Measurements from ENCODE around the gene KIAA0930.

Gene KIAA0930

DNA sequence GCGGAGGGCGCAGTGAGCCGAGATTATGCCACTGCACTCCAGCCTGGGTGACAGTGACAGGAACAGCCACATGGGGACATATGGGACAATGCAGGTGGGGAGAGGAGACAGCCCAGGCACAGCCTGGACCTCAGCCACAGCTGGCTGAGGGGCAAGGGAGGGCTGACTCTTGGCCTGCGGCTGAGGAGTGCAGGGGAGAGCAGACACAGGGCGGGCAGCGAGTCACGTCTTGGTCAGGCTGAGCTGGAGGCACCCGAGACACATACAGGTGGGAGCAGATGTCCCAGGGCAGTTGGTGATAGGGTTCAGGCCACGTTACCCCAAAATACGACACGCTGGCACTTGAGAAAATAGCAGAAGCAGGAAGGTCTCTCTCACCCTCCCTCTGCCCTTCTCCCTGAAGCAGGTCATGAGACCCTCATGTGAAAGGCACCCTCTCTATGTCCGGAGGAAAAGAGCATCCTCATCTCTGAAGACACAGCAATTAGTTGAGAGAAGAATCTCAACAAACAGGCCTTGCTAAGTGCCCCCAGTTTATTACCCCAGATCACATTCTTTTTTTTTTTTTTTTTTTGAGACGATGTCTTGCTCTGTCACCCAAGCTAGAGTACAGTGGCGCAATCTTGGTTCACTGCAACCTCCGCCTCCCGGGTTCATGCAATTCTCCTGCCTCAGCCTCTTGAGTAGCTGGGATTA is 10.5 kb downstream of the KIAA0930 start:
- no peak for DNase-seq (ENCODE audit: low read depth, low spot score)
- TF ChIP-seq, protein P1, sequence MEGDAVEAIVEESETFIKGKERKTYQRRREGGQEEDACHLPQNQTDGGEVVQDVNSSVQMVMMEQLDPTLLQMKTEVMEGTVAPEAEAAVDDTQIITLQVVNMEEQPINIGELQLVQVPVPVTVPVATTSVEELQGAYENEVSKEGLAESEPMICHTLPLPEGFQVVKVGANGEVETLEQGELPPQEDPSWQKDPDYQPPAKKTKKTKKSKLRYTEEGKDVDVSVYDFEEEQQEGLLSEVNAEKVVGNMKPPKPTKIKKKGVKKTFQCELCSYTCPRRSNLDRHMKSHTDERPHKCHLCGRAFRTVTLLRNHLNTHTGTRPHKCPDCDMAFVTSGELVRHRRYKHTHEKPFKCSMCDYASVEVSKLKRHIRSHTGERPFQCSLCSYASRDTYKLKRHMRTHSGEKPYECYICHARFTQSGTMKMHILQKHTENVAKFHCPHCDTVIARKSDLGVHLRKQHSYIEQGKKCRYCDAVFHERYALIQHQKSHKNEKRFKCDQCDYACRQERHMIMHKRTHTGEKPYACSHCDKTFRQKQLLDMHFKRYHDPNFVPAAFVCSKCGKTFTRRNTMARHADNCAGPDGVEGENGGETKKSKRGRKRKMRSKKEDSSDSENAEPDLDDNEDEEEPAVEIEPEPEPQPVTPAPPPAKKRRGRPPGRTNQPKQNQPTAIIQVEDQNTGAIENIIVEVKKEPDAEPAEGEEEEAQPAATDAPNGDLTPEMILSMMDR (IDR thresholded peaks at IDR 0.05; ENCODE audit: low read depth, low read length), result no peak
- in situ Hi-C loops (cut with HindIII; ENCODE audit: low sequenced_read_pairs), result no loop called here
- no peak overlapping the region for H3K4me3 ChIP-seq (ENCODE audit: low read depth, low read length)

DNA sequence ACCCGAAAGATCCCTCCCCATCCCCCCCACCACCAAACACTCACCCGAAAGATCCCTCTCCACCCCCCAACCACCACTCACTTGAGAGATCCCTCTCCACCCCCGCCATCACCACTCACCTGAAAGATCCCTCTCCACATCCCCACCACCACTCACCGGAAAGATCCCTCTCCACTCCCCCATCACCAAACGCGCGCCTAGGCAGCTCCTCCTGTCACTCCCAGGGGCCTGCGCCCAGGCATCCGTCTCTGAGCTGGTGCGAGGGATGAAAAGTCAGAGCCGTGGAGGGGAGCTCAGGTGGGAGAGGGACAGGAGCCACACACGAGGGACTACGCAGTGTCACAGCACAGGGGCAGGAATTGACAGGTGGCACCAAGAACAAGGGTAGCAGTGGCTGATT is 11.5 kb downstream of the KIAA0930 start:
- H3K4me3 ChIP-seq (ENCODE audit: low read depth, low read length), result no peak overlapping the region
- TF ChIP-seq, protein P1 (IDR thresholded peaks at IDR 0.05; ENCODE audit: low read depth, low read length), result no peak
- DNase-seq (ENCODE audit: low read depth, low spot score), result no peak
- in situ Hi-C loops (cut with HindIII; ENCODE audit: low sequenced_read_pairs), result no loop called here

DNA sequence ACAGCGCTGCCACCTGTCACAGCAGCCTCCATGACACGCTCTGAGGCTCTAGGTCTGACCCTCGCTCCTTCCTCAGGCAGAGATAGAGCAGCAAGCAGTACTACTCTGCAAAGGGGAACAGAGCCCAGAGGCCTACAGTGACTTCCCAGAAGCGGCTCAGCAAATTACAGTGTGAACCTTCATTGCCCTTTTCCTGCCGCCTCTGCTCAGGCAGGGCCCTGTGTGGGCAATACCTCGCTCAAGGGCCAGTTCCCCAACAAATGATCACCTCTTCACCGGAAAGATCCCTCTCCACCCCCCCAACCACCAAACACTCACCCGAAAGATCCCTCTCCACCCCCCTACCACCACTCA is 12.3 kb downstream of the KIAA0930 start:
- TF ChIP-seq, protein P1 (IDR thresholded peaks at IDR 0.05; ENCODE audit: low read depth, low read length), result no peak
- H3K4me3 ChIP-seq (ENCODE audit: low read depth, low read length), result no peak overlapping the region
- in situ Hi-C loops (cut with HindIII; ENCODE audit: low sequenced_read_pairs), result no loop called here
- DNase-seq (ENCODE audit: low read depth, low spot score), result no peak

DNA sequence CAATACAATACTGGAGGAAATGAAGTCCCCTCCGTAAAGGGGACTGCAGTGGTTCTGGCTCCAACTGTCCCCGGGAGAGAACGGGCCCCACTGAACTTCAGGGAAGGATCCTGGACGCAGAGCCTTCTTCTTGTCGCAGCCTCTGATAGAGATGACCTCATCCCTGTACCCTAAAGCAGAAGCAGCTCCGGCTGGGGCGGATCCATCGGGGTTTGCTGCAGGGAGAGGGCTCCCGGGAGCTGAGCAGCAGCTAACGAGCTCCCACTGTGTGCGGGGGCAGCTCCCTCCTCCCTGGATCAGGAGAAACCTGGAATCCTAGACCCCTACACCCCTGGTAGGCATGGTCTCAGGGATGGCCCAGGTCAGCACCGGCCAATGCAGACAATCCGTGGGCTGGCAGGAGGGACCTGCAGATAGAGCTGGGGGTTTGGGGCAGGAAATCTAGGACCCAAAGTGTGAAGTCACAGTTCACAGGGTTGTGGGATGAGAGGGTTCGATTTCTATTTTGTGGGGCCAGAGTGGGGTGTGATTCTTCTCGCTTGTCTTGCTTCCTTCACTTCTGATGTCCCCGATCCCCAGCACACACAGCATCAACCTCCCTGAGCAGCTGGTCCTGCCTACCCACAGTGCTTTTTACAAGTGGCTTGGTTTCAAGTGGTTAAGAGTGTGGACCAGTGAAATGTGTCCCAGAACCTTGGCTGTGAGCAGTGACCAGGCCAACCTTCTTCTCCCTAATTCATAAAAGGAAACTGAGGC is 12.9 kb downstream of the KIAA0930 start:
- in situ Hi-C loops (cut with HindIII; ENCODE audit: low sequenced_read_pairs), result no loop called here
- TF ChIP-seq, protein P1 (IDR thresholded peaks at IDR 0.05; ENCODE audit: low read depth, low read length), result no peak
- DNase-seq (ENCODE audit: low read depth, low spot score), result no peak
- H3K4me3 ChIP-seq (ENCODE audit: low read depth, low read length), result no peak overlapping the region

DNA sequence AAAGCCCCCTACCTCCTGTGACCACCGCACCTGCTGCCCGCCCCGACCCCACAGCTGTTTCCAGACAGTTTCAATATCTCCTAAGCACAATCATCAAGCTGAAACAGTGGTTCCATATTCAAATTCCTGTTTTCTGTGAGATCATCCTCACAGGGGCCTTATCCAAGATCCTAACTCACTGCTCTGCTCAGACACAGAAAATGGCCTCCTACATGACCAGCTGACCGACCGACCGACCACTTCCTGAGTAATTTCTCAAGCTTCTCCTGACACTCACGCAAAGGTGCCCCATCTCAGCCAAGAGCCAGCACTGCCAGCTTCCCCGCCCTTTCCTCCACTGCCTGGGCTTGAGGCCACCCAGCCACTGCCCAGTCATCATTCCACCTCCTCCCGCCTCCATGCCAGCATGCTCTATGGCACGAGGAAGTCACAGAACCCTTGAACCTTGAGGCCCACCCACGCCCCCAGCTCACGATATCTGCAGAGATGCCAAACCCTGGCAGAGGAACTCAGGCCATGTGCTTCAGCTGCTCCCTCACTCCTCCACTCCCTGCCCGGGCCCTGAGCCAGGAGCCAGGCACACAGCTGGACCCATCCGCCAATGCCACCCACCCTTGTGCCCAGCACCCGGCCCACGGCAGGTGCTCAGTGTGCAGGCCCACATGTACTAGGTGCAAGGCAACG is 14.0 kb downstream of the KIAA0930 start:
- TF ChIP-seq, protein P1 (IDR thresholded peaks at IDR 0.05; ENCODE audit: low read depth, low read length), result no peak
- no peak overlapping the region for H3K4me3 ChIP-seq (ENCODE audit: low read depth, low read length)
- in situ Hi-C loops (cut with HindIII; ENCODE audit: low sequenced_read_pairs), result no loop called here
- DNase-seq (ENCODE audit: low read depth, low spot score), result no peak

DNA sequence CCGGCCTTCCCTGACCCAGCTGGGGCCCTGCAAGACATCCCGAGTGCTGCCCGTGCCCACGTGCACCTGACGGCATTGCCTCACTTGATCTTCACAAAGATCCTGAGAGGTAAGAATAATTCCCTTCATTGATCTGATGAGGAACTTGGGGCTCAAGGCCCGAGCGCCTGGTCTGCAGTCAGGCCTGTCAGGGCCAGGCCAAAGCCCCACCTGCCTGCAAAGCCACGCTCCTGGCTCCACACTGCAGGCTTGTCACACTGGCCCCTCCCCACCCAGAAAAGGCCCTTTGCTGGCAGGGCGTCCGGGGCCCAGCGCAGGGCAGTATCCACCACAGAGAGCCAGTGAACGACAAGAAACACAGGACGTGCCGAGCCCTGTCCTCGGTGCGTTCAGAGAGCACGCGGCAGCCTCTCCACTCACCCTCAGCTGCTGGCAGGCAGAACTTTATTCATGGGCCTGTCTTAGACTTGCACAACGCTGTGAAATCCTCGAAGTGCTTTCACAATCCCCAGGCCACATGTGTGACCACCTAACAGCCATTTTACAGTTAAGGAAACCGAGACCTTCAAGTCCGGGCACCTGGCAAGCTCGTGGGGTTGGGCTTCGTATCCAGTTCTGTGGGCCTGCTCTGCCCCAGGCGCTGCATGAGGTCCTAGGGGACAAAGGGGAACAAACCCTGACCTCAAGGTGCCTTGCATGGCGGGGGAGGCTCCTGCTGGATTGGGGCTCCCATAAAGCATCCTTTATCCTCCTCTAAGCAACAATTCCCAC is 14.8 kb downstream of the KIAA0930 start:
- H3K4me3 ChIP-seq (ENCODE audit: low read depth, low read length), result no peak overlapping the region
- no peak for DNase-seq (ENCODE audit: low read depth, low spot score)
- TF ChIP-seq, protein P1 (IDR thresholded peaks at IDR 0.05; ENCODE audit: low read depth, low read length), result no peak
- in situ Hi-C loops (cut with HindIII; ENCODE audit: low sequenced_read_pairs), result no loop called here

Data from astrocyte of the spinal cord (primary cell).